NCI-H2227 (cell line): ENCODE results near the gene NSDHL.
A peak's percentile ranks its signal among the peaks of the same experiment; 100 is the strongest.

Experiments used
- DNase-seq: peaks from one replicate; lab custom pipeline; 2025; ENCODE audit not compliant: unreplicated experiment; lab: John Stamatoyannopoulos, UW

The NSDHL gene

GRCh38 chrX:152892999-152893891 lies 62.4 kb downstream of the NSDHL start:
- DNase-seq = no peak

DNA sequence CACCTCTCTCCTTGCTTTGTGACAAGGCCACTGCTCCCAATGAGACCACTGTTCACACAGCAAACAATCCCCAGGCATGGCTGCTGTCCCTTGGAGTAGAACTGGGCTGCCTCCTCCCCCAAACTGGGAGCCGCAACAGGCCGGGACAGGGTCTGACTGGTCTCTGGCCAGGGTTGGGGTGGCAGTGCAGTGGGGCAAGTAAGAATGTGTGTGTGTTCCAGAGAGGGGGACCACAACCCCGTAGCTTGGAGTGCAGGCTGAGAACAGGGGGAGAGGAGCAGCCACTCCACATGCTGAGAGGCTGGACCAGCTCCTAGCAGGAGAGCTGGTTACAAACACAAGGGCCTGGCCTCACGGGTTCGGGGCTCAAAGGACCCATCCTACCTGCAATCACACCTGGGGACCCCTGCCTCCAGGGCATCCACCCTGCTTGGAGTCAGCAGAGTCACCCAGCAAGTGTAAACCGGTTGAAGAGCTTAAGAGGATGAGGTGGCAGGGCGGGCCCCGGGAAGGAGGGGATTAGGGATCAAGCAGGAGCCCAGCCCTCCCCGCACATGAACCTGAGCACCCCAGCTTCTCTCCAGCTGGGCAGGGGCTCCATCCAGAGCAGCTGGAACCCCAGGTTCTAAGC lies 63.2 kb downstream of the NSDHL start:
- DNase-seq = no peak

- no peak for DNase-seq
These were observed 64.3 kb downstream of the NSDHL start for GRCh38 chrX:152895121-152895520.

DNA sequence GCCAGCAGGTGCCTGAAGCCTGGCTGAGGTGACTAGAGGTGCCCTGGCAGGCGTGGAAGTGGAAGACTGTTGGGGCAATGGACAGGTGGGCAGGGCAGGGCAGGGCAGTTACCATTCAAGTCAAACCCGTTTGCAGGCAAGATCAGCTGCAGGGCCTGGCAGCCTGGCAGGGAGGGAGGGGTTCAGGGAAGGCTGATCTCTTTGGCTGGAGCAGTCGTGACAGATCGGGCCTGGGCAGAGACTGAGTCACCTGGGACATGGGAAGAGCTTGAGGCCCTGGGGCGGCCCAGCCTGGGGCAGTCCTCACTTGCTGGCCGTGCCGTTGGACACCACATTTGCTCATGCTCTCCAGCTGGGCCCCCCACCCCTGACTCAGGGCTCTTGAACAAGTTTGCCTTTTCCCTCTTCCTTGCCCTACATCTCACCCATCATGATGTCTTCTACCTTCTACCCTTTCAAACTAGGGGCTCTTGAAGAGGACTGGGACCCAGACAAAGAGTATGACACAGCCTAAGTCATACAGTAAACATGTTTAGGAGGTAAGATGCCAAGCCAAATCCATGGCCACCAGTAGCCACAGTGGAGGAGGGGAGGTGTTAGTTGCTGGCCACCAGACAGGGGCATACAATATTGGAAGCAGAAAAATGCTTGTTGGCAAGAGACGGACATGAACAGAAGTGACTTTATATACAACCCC lies 65.0 kb downstream of the NSDHL start:
- no peak for DNase-seq

DNA sequence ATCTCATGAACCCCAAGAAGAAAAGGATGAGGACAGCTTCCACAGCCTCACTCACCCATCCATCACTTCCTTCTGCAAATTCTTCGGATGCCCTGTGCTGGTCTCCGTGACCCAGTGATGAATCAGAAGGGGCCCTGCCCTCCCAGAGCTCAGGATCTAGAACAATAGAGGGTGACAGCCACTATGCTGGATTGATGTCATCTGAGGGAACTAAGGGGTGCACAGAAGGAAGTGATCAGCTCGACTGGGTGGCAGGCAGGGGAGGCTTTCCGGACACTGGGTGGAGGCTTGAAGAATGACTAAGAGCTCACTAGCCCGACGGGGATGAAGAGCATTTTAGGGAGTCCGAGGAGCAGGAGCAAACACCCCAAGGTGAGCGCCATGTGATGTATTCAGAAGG lies 65.6 kb downstream of the NSDHL start:
- no peak for DNase-seq

- peak; percentile 53 for DNase-seq
These were observed 66.6 kb downstream of the NSDHL start, which contains the start of gene ZNF185 for GRCh38 chrX:152897222-152898131. TSS of gene ZNF185 (plus strand) at chrX:152898067. CDS start at chrX:152914490, 16,423 bp downstream.

DNA sequence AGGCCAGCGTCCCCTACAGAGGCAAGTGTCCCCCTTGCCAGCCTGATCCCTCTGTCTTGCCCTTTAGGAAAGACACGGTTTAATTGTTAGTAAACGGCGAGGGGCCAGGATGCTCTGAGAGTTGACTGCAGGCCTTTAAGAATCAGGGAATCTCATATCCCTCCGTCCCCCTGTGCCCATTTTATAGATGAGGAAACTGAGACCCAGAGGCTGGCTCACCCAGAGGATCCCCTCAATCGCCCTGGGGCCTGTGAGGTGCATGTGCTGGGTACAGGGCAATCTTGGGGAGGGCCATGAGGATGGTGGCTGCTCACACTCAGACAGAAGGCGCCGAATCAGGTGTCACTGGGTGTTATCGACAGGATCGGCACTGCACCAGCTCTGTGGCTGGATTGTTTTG lies 67.6 kb downstream of the NSDHL start:
- no peak for DNase-seq

- DNase-seq = no peak
These were observed 68.4 kb downstream of the NSDHL start for GRCh38 chrX:152899111-152899873.

DNA sequence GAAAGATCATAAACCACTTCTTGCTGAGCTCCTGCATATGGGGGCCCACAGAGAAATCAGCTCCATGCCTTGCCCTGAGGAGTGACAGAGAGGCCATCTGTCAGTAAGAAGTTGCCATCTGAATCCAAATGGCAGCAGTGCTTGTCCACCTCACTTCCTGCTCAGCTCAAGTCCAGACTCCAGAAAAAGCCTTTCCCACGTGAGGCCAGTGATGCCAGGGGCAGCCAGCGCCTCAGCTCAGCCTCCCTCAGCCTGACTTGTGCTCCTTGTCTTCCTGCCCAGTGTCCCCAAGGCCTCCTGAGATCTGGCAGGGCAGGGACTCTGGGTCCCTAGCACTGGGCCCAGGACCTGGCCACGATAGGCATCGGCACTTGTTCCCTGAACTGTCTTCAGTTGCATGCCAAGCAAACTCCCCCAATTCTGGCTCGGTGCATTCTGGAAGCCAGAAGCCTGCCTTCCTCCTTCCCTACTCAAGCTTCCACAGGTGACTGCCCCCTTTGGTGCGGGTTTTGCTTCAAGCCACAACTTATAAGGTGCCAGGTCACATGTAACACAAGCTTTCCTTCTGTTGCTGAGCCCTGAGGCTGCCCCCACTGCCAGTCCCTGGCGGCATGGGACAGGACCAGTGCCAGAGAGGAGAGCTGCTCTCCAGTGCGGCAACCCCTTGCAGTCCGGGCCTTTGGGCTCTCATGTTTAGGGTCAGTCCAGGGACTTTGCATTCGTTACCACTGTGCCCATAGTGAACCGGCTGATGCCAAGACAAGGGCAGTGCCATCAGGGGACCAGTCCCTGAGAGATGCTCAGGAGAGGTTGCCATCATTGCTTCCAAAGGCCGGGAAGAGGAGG lies 69.2 kb downstream of the NSDHL start:
- no peak for DNase-seq

DNA sequence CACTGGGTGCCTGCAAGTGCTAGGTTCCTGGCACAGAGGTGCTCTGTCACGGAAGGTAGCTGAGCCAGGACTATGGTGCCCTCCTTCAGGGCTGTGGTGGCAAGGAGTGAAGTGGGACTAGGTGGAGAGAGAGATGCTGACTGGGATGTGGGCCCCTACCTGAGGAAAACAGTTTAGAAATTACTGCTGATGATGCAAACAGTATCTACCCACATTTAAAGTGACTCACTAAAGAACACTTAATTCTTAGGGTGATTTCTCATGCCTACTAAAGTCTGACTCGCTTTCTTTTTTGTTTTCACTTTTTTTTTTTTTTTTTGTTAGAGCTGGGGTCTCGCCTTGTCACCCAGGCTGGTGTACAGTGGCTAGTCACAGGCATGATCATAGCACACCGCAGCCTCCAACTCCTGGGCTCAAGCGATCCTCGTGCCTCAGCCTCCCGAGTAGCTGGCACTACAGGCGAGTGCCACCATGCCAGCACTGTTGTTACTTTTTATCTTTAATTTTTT lies 70.1 kb downstream of the NSDHL start:
- DNase-seq = no peak

DNA sequence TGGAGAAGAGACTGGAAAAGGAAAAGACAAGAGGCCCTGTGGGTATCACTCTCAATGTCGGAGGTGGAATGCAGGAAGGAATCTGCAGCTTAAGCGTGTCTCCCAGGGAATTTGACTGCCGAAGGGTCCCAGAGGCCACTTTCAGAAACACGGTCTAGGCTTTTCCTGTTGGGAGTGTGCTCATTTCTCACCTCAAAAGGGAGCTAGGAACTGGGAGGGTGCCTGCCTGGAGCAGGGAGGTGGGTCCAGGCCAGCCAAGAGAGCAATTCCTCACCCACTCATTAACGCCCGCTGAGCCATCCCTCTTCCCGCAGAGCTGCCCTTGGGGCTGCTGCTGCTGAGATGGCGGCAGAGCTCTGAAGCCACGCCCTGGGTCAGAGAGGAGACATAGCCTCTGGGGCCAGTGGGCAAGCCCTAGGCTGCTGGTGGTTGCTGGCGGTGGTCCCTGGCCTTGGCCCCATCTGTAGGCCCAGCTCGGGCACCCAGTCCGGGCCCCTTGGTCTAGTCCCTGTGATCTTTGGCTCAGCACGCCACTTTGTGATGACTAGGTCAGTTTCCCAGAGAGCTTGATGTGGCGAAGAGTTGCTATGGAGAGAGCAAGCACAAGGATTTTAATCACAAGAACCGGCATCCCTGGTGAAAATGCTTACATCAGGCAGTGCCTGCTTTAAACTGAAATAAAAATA lies 71.1 kb downstream of the NSDHL start:
- peak; percentile 41 for DNase-seq

DNA sequence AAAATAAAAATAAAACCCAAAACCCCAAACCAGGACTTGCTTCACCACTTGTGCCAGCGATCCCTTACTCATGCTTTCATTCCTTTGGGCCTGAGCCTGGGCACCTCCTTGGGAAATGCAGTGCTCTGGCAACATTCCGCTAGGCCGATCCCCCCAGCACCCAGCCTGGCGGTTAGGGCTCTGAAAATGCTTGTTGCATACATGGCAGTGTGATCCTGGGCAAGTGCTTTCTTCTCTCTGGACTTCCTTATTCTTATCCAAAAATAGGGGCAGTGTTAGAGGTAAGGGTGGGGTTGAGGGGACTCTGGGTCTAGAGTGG lies 71.6 kb downstream of the NSDHL start:
- no peak for DNase-seq

- no peak for DNase-seq
These were observed 72.7 kb downstream of the NSDHL start for GRCh38 chrX:152903589-152903988.

GRCh38 chrX:152904151-152905080 lies 73.6 kb downstream of the NSDHL start:
- peak; percentile 56 for DNase-seq

GRCh38 chrX:152905081-152905420 lies 74.2 kb downstream of the NSDHL start:
- DNase-seq = no peak

DNA sequence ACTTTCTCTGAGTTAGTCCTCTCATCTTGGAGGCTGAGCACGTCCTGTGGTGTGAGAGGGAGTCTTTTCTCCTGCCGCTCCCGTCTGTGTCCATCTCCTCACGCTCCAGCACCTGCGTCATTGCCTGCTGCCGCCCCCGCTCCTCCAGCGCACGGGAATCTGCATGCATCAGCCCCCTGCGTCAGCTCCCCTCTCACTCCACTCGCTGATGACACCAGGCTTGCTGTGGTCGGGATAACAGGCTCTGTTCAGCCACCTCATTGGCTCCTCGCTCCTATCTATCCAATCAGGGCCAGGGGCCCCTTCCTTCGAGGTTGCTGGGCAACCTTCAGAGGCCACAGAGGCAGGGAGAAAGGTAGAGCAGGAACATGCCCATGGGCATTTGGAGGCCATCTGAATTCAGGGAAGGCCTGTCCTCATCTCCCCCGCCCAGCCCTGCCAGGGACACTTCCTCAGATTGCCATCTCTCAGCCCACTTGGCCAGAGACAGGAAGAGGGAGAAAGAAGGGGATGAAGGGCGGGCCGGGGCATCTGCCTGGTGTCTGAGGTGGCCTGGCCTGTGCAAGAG lies 76.3 kb downstream of the NSDHL start:
- DNase-seq = peak; percentile 79

- DNase-seq = no peak
These were observed 77.6 kb downstream of the NSDHL start for GRCh38 chrX:152908486-152908885.
